HCT116 (cell line): ENCODE data around the gene BSCL2. TPM values are rescaled to one million over a fixed set of nuclear protein-coding genes. Genes with fewer than 3 reads are reported as not detected.

Experiments
- ATAC-seq: fragments of 200-7000 bp; cut with Tn5 transposase; 2 replicates; pipeline ENCODE4 v1.9.1; 2020; ENCODE audit warnings: mild to moderate bottlenecking, moderate library complexity
- BruUV-seq: library from RNA; stranded (reverse); fragments of 400-500 nt; replicated peaks from 2 replicates; lab custom pipeline; 2021; lab: Mats Ljungman, UMichigan
- CTCF ChIA-PET: fragments of 300-600 bp; sonication (Branson Sonifier 250); formaldehyde crosslinking; loops from one replicate; lab custom pipeline; 2021; ENCODE audit warnings: antibody characterized with exemption; lab: Charles Lee
- POLR2A ChIA-PET: fragments of 300-600, 350-600 bp; sonication (Branson Sonifier 250); formaldehyde crosslinking; loops from one replicate; lab custom pipeline; 2021; ENCODE audit warnings: antibody characterized with exemption; lab: Charles Lee
- RAD21 ChIA-PET, 2 experiments: fragments of 300-600 bp; sonication (Branson Sonifier 250); formaldehyde crosslinking; loops; one replicate each; lab custom pipeline; 2023; ENCODE audit warnings: low total read pairs in 2 of 2; ENCODE audit not compliant: uncharacterized antibody in 2 of 2, unreplicated experiment in 2 of 2, low non-redundant PET in 1 of 2; lab: Charles Lee
- DNase-seq: peaks from one replicate; pipeline ENCODE4 v3.0.0-alpha.2; 2010; ENCODE audit warnings: low read depth, low spot score
- H2AFZ ChIP-seq: fragments of 200-600 bp; shearing (Covaris generic), sonication (generic); 2 replicates; pipeline ENCODE4 v1.6.1; 2017; ENCODE audit warnings: low read depth, mixed run types, mixed read lengths, antibody characterized with exemption, low read length; ENCODE audit not compliant: poor library complexity, severe bottlenecking
- H3K27ac ChIP-seq: 2 replicates; pipeline ENCODE4 v1.5.1; 2012; ENCODE audit warnings: low read depth, low read length
- H3K27me3 ChIP-seq: fragments of 200-600 bp; sonication (generic); 2 replicates; pipeline ENCODE4 v1.6.1; 2016; ENCODE audit warnings: mixed run types, low read length, mixed read lengths; ENCODE audit not compliant: insufficient read depth
- H3K36me3 ChIP-seq, 2 experiments: fragments of 200-500 bp in 1 of 2; fragments of 200-600 bp in 1 of 2; sonication (Bioruptor generic) in 1 of 2; sonication (generic) in 1 of 2; 2 replicates each; pipeline versions ENCODE4 v1.5.1 to v1.6.1; 2014 to 2016; ENCODE audit warnings: low read length in 2 of 2, inconsistent platforms in 1 of 2, mixed read lengths in 1 of 2, mixed run types in 1 of 2; ENCODE audit not compliant: insufficient read depth in 2 of 2, control insufficient read depth in 1 of 2
- H3K4me1 ChIP-seq, 2 experiments: fragments of 200-600 bp in 1 of 2; sonication (generic) in 1 of 2; 2 replicates each; pipeline versions ENCODE4 v1.5.1 to v1.6.1; 2012 to 2017; ENCODE audit warnings: low read length in 2 of 2, inconsistent platforms in 1 of 2, mild to moderate bottlenecking in 1 of 2, mixed read lengths in 1 of 2, mixed run types in 1 of 2, moderate library complexity in 1 of 2; ENCODE audit not compliant: insufficient read depth in 2 of 2, control insufficient read depth in 1 of 2
- H3K4me2 ChIP-seq: fragments of 200-600 bp; sonication (generic); 2 replicates; pipeline ENCODE4 v1.6.1; 2017; ENCODE audit warnings: mixed run types, low read length, mixed read lengths
- H3K4me3 ChIP-seq, 2 experiments: fragments of 200-600 bp in 1 of 2; sonication (generic) in 1 of 2; replicated peaks in 1 of 2; 2 replicates each; pipeline ENCODE4 v1.5.1; 2011 to 2016; ENCODE audit warnings: low read length in 2 of 2, control low read depth in 1 of 2, low read depth in 1 of 2, mild to moderate bottlenecking in 1 of 2, mixed read lengths in 1 of 2, mixed run types in 1 of 2
- H3K79me2 ChIP-seq: fragments of 200-600 bp; sonication (generic); 2 replicates; pipeline ENCODE4 v1.6.1; 2017; ENCODE audit warnings: mild to moderate bottlenecking, mixed run types, low read length, moderate library complexity, mixed read lengths; ENCODE audit not compliant: insufficient read depth
- H3K9ac ChIP-seq: fragments of 200-600 bp; sonication (generic); 2 replicates; pipeline ENCODE4 v1.6.1; 2016; ENCODE audit warnings: low read length, mixed read lengths
- H3K9me2 ChIP-seq: fragments of 200-600 bp; sonication (generic), shearing (Covaris generic); 2 replicates; pipeline ENCODE4 v1.6.1; 2017; ENCODE audit warnings: mixed run types, mild to moderate bottlenecking, moderate library complexity; ENCODE audit not compliant: insufficient read depth
- H3K9me3 ChIP-seq, 2 experiments: fragments of 200-500 bp in 1 of 2; fragments of 200-600 bp in 1 of 2; sonication (Bioruptor generic) in 1 of 2; sonication (generic) in 1 of 2; 2 replicates each; pipeline ENCODE4 v1.6.1; 2014 to 2017; ENCODE audit warnings: low read length in 2 of 2, mixed read lengths in 2 of 2, inconsistent platforms in 1 of 2, low read depth in 1 of 2, mild to moderate bottlenecking in 1 of 2, mixed run types in 1 of 2, moderate library complexity in 1 of 2; ENCODE audit not compliant: control insufficient read depth in 1 of 2, insufficient read depth in 1 of 2
- H4K20me1 ChIP-seq: fragments of 200-600 bp; sonication (generic), shearing (Covaris generic); 2 replicates; pipeline ENCODE4 v1.6.1; 2017; ENCODE audit warnings: mixed run types, mild to moderate bottlenecking, moderate library complexity; ENCODE audit not compliant: insufficient read depth
- CEBPB ChIP-seq: IDR thresholded peaks from 2 replicates; pipeline ENCODE4 v1.6.1; 2012; ENCODE audit warnings: low read depth
- ELF1 ChIP-seq: IDR thresholded peaks from 2 replicates; pipeline ENCODE4 v1.6.1; 2012; ENCODE audit warnings: low read depth, borderline replicate concordance
- EZH2 ChIP-seq: fragments of 200-600 bp; sonication (generic); IDR thresholded peaks from 2 replicates; pipeline ENCODE4 v1.6.1; 2017; ENCODE audit warnings: antibody characterized with exemption, mixed run types
- EZH2phosphoT487 ChIP-seq: fragments of 200-600 bp; IDR thresholded peaks from 2 replicates; pipeline ENCODE4 v1.6.1; 2018; ENCODE audit warnings: antibody characterized with exemption, borderline replicate concordance
- JUND ChIP-seq: IDR thresholded peaks from 2 replicates; pipeline ENCODE4 v1.6.1; 2012
- SIN3A ChIP-seq: IDR thresholded peaks from 2 replicates; pipeline ENCODE4 v1.6.1; 2012; ENCODE audit warnings: low read depth
- TCF7L2 ChIP-seq: IDR thresholded peaks from 2 replicates; pipeline ENCODE4 v1.7.0; 2011; ENCODE audit warnings: borderline replicate concordance, inconsistent platforms; ENCODE audit not compliant: insufficient read depth, insufficient read length; ENCODE audit errors: extremely low read depth
- ZFX ChIP-seq: fragments of 450-650 bp; IDR thresholded peaks from 2 replicates; pipeline ENCODE4 v1.6.1; 2017
- ZNF274 ChIP-seq: fragments of 200-500 bp; sonication (Bioruptor generic); IDR thresholded peaks from 2 replicates; pipeline ENCODE4 v1.6.1; 2014; ENCODE audit warnings: mild to moderate bottlenecking, low read depth, low read length, inconsistent platforms
- intact Hi-C: fragments of 100-400 bp; cut with micrococcal nuclease; formaldehyde crosslinking; loops from 2 replicates; pipeline ENCODE4 v1.10.0; 2022
- total RNA-seq: library from RNA; stranded (reverse); gene quantifications from one replicate; pipeline ENCODE4 v1.2.1, GENCODE V29; 2021; ENCODE audit not compliant: unreplicated experiment
- TF ChIP-seq, protein P1 (sequence below): IDR thresholded peaks from 2 replicates; pipeline ENCODE4 v1.6.1; 2012; ENCODE audit warnings: low read depth

BSCL2 gene
- total RNA-seq, 1 experiment from 2014 or later, result 62.0 TPM

DNA sequence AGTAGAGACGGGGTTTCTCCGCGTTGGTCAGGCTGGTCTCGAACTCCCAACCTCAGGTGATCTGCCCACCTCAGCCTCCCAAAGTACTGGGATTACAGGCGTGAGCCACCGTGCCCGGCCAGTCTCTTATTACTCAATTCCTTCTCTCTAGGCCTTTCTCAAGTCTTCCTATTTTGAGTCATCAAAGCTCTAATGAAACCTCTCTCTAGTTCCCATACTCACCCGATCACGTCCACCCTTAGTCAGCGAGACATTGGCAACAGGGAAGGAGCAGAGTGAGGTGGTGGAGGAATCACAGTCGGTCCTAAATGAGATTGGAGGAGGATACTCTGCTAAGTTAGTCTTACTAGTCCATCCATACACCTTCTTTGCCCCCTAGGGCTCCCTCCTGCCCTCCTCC, 5.0 kb downstream of the BSCL2 start:
- Histone ChIP-seq H3K9me2 (no peaks in the 10 kb centered on the region), H3K9me3 (no peaks in the 10 kb centered on the region), H2AFZ (no peak overlapping the region), H3K4me3 (no peak overlapping the region)
- BruUV-seq, result no TSS peak
- DNase-seq, result no peak
- CTCF ChIA-PET, result interaction anchor here (1.1 kb wide), 1 partner anchor 8 kb away, joined by 4 read pairs; no protein-coding TSS in a partner anchor
- intact Hi-C loops, result no loop called here
- POLR2A ChIA-PET, result no interaction called here
- TF ChIP-seq CEBPB (no peak), ELF1 (no peak), ZFX (no peak), SIN3A (no peak), EZH2phosphoT487 (no peak), TCF7L2 (no peak), EZH2 (no peak), JUND (no peak), ZNF274 (no peak)
- TF ChIP-seq, protein P1, sequence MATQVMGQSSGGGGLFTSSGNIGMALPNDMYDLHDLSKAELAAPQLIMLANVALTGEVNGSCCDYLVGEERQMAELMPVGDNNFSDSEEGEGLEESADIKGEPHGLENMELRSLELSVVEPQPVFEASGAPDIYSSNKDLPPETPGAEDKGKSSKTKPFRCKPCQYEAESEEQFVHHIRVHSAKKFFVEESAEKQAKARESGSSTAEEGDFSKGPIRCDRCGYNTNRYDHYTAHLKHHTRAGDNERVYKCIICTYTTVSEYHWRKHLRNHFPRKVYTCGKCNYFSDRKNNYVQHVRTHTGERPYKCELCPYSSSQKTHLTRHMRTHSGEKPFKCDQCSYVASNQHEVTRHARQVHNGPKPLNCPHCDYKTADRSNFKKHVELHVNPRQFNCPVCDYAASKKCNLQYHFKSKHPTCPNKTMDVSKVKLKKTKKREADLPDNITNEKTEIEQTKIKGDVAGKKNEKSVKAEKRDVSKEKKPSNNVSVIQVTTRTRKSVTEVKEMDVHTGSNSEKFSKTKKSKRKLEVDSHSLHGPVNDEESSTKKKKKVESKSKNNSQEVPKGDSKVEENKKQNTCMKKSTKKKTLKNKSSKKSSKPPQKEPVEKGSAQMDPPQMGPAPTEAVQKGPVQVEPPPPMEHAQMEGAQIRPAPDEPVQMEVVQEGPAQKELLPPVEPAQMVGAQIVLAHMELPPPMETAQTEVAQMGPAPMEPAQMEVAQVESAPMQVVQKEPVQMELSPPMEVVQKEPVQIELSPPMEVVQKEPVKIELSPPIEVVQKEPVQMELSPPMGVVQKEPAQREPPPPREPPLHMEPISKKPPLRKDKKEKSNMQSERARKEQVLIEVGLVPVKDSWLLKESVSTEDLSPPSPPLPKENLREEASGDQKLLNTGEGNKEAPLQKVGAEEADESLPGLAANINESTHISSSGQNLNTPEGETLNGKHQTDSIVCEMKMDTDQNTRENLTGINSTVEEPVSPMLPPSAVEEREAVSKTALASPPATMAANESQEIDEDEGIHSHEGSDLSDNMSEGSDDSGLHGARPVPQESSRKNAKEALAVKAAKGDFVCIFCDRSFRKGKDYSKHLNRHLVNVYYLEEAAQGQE, result no peak
- TF ChIP-seq, all 23 proteins: peak for 0
- no peak for ATAC-seq
- Histone ChIP-seq H3K4me1 (peaks cover 5 to 20% of the 10 kb centered on the region in 2 experiments), H3K27ac (no peak overlapping the region), H3K79me2 (peaks cover 12% of the 10 kb centered on the region), H3K9ac (no peak overlapping the region), H3K36me3 (peaks cover 10 to 22% of the 10 kb centered on the region in 2 experiments; a peak in 3 of 4 replicates), H4K20me1 (no peaks in the 10 kb centered on the region), H3K27me3 (no peaks in the 10 kb centered on the region), H3K4me2 (no peak overlapping the region)
- RAD21 ChIA-PET, result no interaction called here
